GM19099 (cell line): ENCODE measurements around the gene SLIT3.

ENCODE experiments used
- POLR2A ChIP-seq: IDR thresholded peaks from 3 replicates; pipeline ENCODE4 v1.6.1; 2011; ENCODE audit warnings: low read depth; ENCODE audit not compliant: insufficient read length; ENCODE audit errors: extremely low read depth

SLIT3 gene

GRCh38 chr5:168784454-168784853 is 516.5 kb downstream of the SLIT3 start:
- no peak for TF ChIP-seq POLR2A

- no peak for TF ChIP-seq POLR2A
These were observed 518.9 kb downstream of the SLIT3 start for GRCh38 chr5:168781941-168782571.

GRCh38 chr5:168780888-168781287 is 520.1 kb downstream of the SLIT3 start:
- no peak for TF ChIP-seq POLR2A

- TF ChIP-seq POLR2A: no peak
These were observed 521.6 kb downstream of the SLIT3 start for GRCh38 chr5:168779333-168779732.

GRCh38 chr5:168778536-168778935 is 522.4 kb downstream of the SLIT3 start:
- TF ChIP-seq POLR2A: no peak

GRCh38 chr5:168777651-168778050 is 523.3 kb downstream of the SLIT3 start:
- no peak for TF ChIP-seq POLR2A

- no peak for TF ChIP-seq POLR2A
These were observed 524.9 kb downstream of the SLIT3 start for GRCh38 chr5:168776070-168776469.

- TF ChIP-seq POLR2A: no peak
These were observed 527.7 kb downstream of the SLIT3 start for GRCh38 chr5:168773226-168773625.

- TF ChIP-seq POLR2A: no peak
These were observed 528.5 kb downstream of the SLIT3 start for GRCh38 chr5:168772316-168772961.

GRCh38 chr5:168771678-168772077 is 529.3 kb downstream of the SLIT3 start:
- no peak for TF ChIP-seq POLR2A

GRCh38 chr5:168770996-168771395 is 529.9 kb downstream of the SLIT3 start:
- no peak for TF ChIP-seq POLR2A

GRCh38 chr5:168770036-168770498 is 530.9 kb downstream of the SLIT3 start:
- TF ChIP-seq POLR2A: no peak

- no peak for TF ChIP-seq POLR2A
These were observed 532.8 kb downstream of the SLIT3 start for GRCh38 chr5:168768172-168768571.

- TF ChIP-seq POLR2A: no peak
These were observed 534.6 kb downstream of the SLIT3 start for GRCh38 chr5:168766426-168766700.

GRCh38 chr5:168765551-168766425 is 535.2 kb downstream of the SLIT3 start:
- no peak for TF ChIP-seq POLR2A

- no peak for TF ChIP-seq POLR2A
These were observed 535.8 kb downstream of the SLIT3 start for GRCh38 chr5:168765086-168765550.
